Gastrocnemius medialis (tissue), 4 donors: ENCODE results near the gene RNU1-3. TPM values are rescaled to one million over a fixed set of nuclear protein-coding genes. Genes with fewer than 3 reads are reported as not detected.
"Not testable (repeated sequence)": the region's sequence is repeated elsewhere in the genome, so short reads cannot be mapped to it uniquely, and the experiment has no call there.

ENCODE experiments used
- ATAC-seq, 2 donors: fragments of 150-250 bp; one replicate each; pipeline ENCODE4 v1.9.1; 2016
- DNase-seq, 2 donors: peaks; one replicate each; pipeline ENCODE4 v3.0.0-alpha.2; 2019
- H3K27ac ChIP-seq, 4 donors: fragments of 200-600 bp; sonication (generic); 1 replicate in 1 of 4; 2 replicates in 3 of 4; pipeline ENCODE4 v1.5.1; 2016 to 2018; ENCODE audit warnings: mild to moderate bottlenecking in 2 of 4, moderate library complexity in 1 of 4
- H3K27me3 ChIP-seq, 3 donors: fragments of 200-600 bp; sonication (generic) in 2 of 3; 1 replicate in 1 of 3; 2 replicates in 2 of 3; pipeline versions ENCODE4 v1.5.1 to v1.6.0; 2016 to 2019; ENCODE audit warnings: mild to moderate bottlenecking in 1 of 3, moderate library complexity in 1 of 3
- H3K36me3 ChIP-seq, 2 donors: fragments of 200-600 bp; sonication (generic) in 1 of 2; one replicate each; pipeline ENCODE4 v1.5.1; 2017 to 2018
- H3K4me1 ChIP-seq, 2 donors: fragments of 200-600 bp; sonication (generic) in 1 of 2; one replicate each; pipeline ENCODE4 v1.5.1; 2016 to 2017; ENCODE audit warnings: mild to moderate bottlenecking in 2 of 2
- H3K4me3 ChIP-seq, 4 donors: fragments of 200-600 bp; sonication (generic) in 3 of 4; 1 replicate in 1 of 4; 2 replicates in 3 of 4; pipeline ENCODE4 v1.5.1; 2016 to 2019; ENCODE audit warnings: mild to moderate bottlenecking in 2 of 4
- H3K9me3 ChIP-seq, 3 donors: fragments of 200-600 bp; sonication (generic) in 2 of 3; 1 replicate in 1 of 3; 2 replicates in 2 of 3; pipeline ENCODE4 v1.5.1; 2016 to 2019
- CTCF ChIP-seq, 5 experiments: fragments of 450-650 bp in 3 of 5; fragments of 200-600 bp in 2 of 5; sonication (generic) in 2 of 5; IDR thresholded peaks in 4 of 5; conservative IDR thresholded peaks in 1 of 5; 1 replicate in 4 of 5; 2 replicates in 1 of 5; pipeline ENCODE4 v1.5.1; 2016 to 2019; ENCODE audit warnings: antibody characterized with exemption in 5 of 5, mild to moderate bottlenecking in 3 of 5, moderate library complexity in 3 of 5
- POLR2A ChIP-seq, 2 donors: fragments of 450-650 bp; IDR thresholded peaks; one replicate each; pipeline ENCODE4 v1.6.1; 2017; ENCODE audit warnings: antibody characterized with exemption in 2 of 2, mild to moderate bottlenecking in 2 of 2, moderate library complexity in 2 of 2
- in situ Hi-C, 4 donors: fragments of 200-750 bp; cut with MboI; loops; one replicate each; pipeline versions ENCODE4 v1.15.0 to v1.8.0; 2017; ENCODE audit warnings: low sequenced_read_pairs in 4 of 4
- intact Hi-C: fragments of 100-400 bp; cut with DNase I; formaldehyde crosslinking; loops from one replicate; pipeline ENCODE4 v1.15.1; 2023; ENCODE audit warnings: low total_unique reads
- total RNA-seq, 4 donors: library from RNA; depleted of rRNA; stranded (reverse); fragments of >200 nt; gene quantifications; one replicate each; pipeline versions ENCODE4 v1.1.0 to v1.2.3, GENCODE V29; 2016

Gene RNU1-3
- total RNA-seq, 4 donors from 2014 or later = under 0.01 TPM; not detected in 3

GRCh38 chr1:16645271-16646060 lies 21.3 kb downstream of the RNU1-3 start:
- intact Hi-C loops = loop anchor here (2.0 kb wide), 1 partner anchor 33 kb away; the partner anchor contains the start of gene NBPF1
- Histone ChIP-seq H3K4me1 (peaks cover 33 to 44% of the 10 kb centered on the region in 2 donors), H3K4me3 (peak overlapping the region; percentile 67 to 99 (median 75)), H3K36me3 (peaks cover 0 to 10% of the 10 kb centered on the region in 2 donors), H3K27ac (peak overlapping the region; percentile 83 to 95 (median 86))
- in situ Hi-C loops = loop anchor here in 1 of 4 donors (25.0 kb wide), 1 partner anchor 133 kb away; the partner anchor contains the start of gene RNU1-1
- peak; percentile 2 to 30 for DNase-seq
- H3K9me3 ChIP-seq, ATAC-seq, H3K27me3 ChIP-seq: not testable (repeated sequence)

GRCh38 chr1:16644482-16645270 lies 22.1 kb downstream of the RNU1-3 start:
- peak; percentile 88 to 90 for DNase-seq
- peak; percentile 83 to 89 for ATAC-seq
- in situ Hi-C loops (loop anchor here in 1 of 4 donors (25.0 kb wide), 1 partner anchor 132 kb away; the partner anchor contains the start of gene RNU1-1), intact Hi-C loops (loop anchor here (2.0 kb wide), 1 partner anchor 32 kb away; the partner anchor contains the start of gene NBPF1)
- not testable (repeated sequence) for H3K9me3 ChIP-seq, H3K27me3 ChIP-seq
- Histone ChIP-seq H3K27ac (peak overlapping the region; percentile 83 to 95 (median 86)), H3K4me1 (peaks cover 41 to 52% of the 10 kb centered on the region in 2 donors), H3K4me3 (peak overlapping the region; percentile 67 to 99 (median 75)), H3K36me3 (peaks cover 0 to 10% of the 10 kb centered on the region in 2 donors)
- TF ChIP-seq POLR2A (IDR thresholded peaks at IDR 0.05) = peak; percentile 50 to 54
- peak in 4 of 5 experiments; percentile 48 to 71 (median 54) for TF ChIP-seq CTCF (IDR thresholded peaks at IDR 0.05 in 4 of 5, conservative IDR thresholded peaks at IDR 0.05 in 1 of 5)

- DNase-seq (no peak), ATAC-seq (peak; percentile 18 to 30)
- peak overlapping the region; percentile 83 to 95 (median 86) for H3K27ac ChIP-seq
- in situ Hi-C loops (loop anchor here in 1 of 4 donors (25.0 kb wide), 1 partner anchor 132 kb away; the partner anchor contains the start of gene RNU1-1), intact Hi-C loops (loop anchor here (2.0 kb wide), 1 partner anchor 31 kb away; the partner anchor contains the start of gene NBPF1)
- no peaks in the 10 kb centered on the region for H3K9me3 ChIP-seq
- H3K27me3 ChIP-seq = peaks cover 0 to 9% (median 5%) of the 10 kb centered on the region in 3 donors
- H3K4me1 ChIP-seq = peaks cover 46 to 58% of the 10 kb centered on the region in 2 donors
- no peak for TF ChIP-seq CTCF (IDR thresholded peaks at IDR 0.05 in 4 of 5, conservative IDR thresholded peaks at IDR 0.05 in 1 of 5)
- TF ChIP-seq POLR2A (IDR thresholded peaks at IDR 0.05) = no peak
- H3K36me3 ChIP-seq = peaks cover 0 to 10% of the 10 kb centered on the region in 2 donors
- peak overlapping the region; percentile 67 to 99 (median 75) for H3K4me3 ChIP-seq
These were observed 22.6 kb downstream of the RNU1-3 start for GRCh38 chr1:16644193-16644481.

- in situ Hi-C loops (loop anchor here in 1 of 4 donors (25.0 kb wide), 1 partner anchor 131 kb away; the partner anchor contains the start of gene RNU1-1), intact Hi-C loops (loop anchor here (2.0 kb wide), 1 partner anchor 31 kb away; the partner anchor contains the start of gene NBPF1)
- Histone ChIP-seq H3K27ac (peak overlapping the region; percentile 83 to 95 (median 86)), H3K4me1 (peaks cover 51 to 63% of the 10 kb centered on the region in 2 donors), H3K36me3 (peaks cover 0 to 10% of the 10 kb centered on the region in 2 donors), H3K4me3 (peak overlapping the region; percentile 67 to 99 (median 75))
- not testable (repeated sequence) for H3K9me3 ChIP-seq, H3K27me3 ChIP-seq, ATAC-seq
- DNase-seq = peak; percentile 10 to 33
These were observed 23.1 kb downstream of the RNU1-3 start for GRCh38 chr1:16643476-16644192.

GRCh38 chr1:16643001-16643411 lies 23.7 kb downstream of the RNU1-3 start:
- in situ Hi-C loops = loop anchor here in 1 of 4 donors (25.0 kb wide), 1 partner anchor 131 kb away; the partner anchor contains the start of gene RNU1-1
- intact Hi-C loops, H3K9me3 ChIP-seq, ATAC-seq, H3K27me3 ChIP-seq: not testable (repeated sequence)
- Histone ChIP-seq H3K36me3 (peaks cover 0 to 10% of the 10 kb centered on the region in 2 donors), H3K4me1 (peaks cover 56 to 68% of the 10 kb centered on the region in 2 donors), H3K4me3 (peak overlapping the region; percentile 67 to 99 (median 75)), H3K27ac (peak overlapping the region; percentile 0 to 95 (median 83))
- DNase-seq = peak; percentile 5 to 26

GRCh38 chr1:16642025-16642966 lies 24.5 kb downstream of the RNU1-3 start:
- in situ Hi-C loops = loop anchor here in 1 of 4 donors (25.0 kb wide), 1 partner anchor 130 kb away; the partner anchor contains the start of gene RNU1-1
- intact Hi-C loops, H3K27me3 ChIP-seq, H3K9me3 ChIP-seq, ATAC-seq: not testable (repeated sequence)
- peak overlapping the region in 1 of 4 donors; percentile 81 for H3K4me3 ChIP-seq
- peak in 1 of 2 donors; percentile 1 for DNase-seq
- H3K27ac ChIP-seq = peak overlapping the region in 3 of 4 donors; percentile 83 to 95 (median 83)
- peaks cover 56 to 73% of the 10 kb centered on the region in 2 donors for H3K4me1 ChIP-seq
- peaks cover 0 to 10% of the 10 kb centered on the region in 2 donors for H3K36me3 ChIP-seq

GRCh38 chr1:16641159-16641975 lies 25.4 kb downstream of the RNU1-3 start:
- H3K4me3 ChIP-seq, intact Hi-C loops, ATAC-seq, H3K9me3 ChIP-seq, H3K27me3 ChIP-seq: not testable (repeated sequence)
- peaks cover 0 to 10% of the 10 kb centered on the region in 2 donors for H3K36me3 ChIP-seq
- peaks cover 61 to 79% of the 10 kb centered on the region in 2 donors for H3K4me1 ChIP-seq
- peak in 1 of 2 donors; percentile 0 for DNase-seq
- H3K27ac ChIP-seq = peak overlapping the region; percentile 74 to 89 (median 82)
- in situ Hi-C loops = loop anchor here in 1 of 4 donors (25.0 kb wide), 1 partner anchor 129 kb away; the partner anchor contains the start of gene RNU1-1
